DLD1 (cell line): ENCODE measurements around the gene VASN.
"Not testable (repeated sequence)": the region's sequence is repeated elsewhere in the genome, so short reads cannot be mapped to it uniquely, and the experiment has no call there.

Experiments used
- in situ Hi-C: cut with HindIII; loops from 2 replicates; pipeline ENCODE4 v1.10.0; 2017; ENCODE audit warnings: low sequenced_read_pairs

The VASN gene

GRCh38 chr16:4336701-4337539 lies 34.7 kb upstream of the VASN start:
- in situ Hi-C loops = no loop called here

DNA sequence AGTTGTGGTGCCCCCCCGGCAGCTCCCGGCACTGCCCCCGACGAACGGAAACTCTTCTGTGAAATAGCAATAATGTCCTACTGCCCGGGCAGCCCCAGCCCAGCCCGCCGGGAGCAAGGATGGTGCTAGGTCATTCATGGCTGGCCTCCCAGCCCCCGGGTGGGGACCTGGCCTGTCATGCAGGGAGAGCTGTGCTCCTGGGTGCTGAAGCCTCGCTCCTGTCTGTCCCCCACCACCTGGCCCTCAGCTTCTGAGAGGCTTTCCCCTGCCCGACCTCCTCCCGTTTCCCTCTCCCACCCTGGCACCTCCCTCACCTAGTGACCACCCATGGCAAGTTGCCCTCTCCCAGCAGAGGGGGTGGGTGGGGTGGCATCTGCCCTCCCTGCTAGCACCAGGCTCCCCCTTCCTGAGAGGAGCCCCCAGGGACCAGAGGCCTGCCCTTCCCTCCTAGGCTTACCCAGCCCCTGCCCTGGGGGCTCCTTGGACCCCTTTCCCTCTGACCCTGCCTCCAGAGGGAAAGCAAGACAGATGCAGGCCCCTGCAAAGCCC lies 34.0 kb upstream of the VASN start:
- in situ Hi-C loops = no loop called here

- in situ Hi-C loops = no loop called here
These were observed 33.5 kb upstream of the VASN start for GRCh38 chr16:4338125-4338582.

DNA sequence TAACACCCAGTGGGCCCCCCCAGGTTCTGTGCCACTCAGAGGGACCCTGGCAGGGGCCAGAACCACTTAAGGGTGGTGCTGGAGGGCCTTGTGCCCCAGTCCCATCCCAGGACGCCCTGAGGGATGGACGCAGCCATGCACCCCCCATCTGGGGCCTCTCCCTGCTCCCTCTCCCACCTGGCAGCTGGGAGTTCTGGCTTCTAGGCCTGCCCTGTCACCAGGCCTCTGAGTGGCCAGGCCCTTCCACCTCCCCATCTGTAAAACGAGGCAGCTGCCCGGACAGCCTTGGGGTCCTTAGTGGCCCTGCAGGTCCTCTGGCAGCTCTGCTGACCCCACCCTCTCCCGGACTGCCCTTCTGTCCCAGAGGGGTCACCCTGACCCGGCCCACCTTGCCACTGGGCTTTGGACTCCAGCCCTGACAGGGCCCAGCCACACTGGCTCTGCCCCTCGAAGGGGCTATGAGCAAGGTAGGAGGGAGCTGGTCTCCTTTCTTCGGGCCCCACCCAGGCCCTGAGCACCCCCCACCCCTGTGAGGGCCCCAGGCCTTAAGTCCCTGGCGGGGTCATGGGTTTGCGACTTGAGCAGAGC lies 32.8 kb upstream of the VASN start:
- in situ Hi-C loops = no loop called here

DNA sequence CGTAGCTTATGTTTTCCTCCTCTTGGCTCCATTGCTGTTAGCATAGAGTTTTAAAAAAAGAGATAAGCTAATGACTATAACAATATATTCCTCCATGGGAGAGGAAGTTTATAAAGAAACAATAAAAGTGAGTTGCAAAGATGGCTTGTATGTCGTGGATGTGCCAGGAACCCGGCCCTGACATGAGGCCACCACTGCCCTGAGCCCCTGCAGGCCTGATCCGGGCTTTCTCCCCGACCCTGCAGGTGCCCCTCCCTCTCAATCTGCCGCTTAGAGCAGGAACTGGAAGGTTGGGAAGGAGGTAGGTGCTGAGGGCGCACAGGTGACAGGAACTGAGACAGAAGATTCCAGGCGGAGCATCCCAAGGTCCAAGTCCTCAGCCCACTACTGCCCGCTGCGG lies 32.2 kb upstream of the VASN start:
- in situ Hi-C loops = no loop called here

DNA sequence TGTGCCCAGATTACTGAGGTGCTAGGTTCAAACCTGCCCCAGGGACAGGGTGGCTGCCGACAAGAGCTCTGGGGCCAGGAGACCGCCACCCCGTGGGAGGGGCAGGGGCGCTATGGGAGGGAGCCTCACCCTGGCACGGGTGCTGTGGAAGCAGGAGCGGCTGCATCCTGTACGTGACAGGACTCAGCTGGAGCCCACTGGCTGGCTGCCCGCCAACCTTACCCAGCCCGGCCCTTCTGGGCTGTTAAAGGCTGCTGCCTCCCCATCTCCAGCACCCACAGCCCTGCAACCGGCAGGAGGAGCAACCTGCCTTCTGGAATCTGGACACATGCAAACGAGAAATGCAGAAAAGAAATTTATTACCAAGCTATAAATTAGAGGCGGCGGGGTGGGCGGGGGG lies 31.7 kb upstream of the VASN start:
- in situ Hi-C loops = no loop called here

- in situ Hi-C loops = no loop called here
These were observed 31.2 kb upstream of the VASN start for GRCh38 chr16:4340443-4340842.

DNA sequence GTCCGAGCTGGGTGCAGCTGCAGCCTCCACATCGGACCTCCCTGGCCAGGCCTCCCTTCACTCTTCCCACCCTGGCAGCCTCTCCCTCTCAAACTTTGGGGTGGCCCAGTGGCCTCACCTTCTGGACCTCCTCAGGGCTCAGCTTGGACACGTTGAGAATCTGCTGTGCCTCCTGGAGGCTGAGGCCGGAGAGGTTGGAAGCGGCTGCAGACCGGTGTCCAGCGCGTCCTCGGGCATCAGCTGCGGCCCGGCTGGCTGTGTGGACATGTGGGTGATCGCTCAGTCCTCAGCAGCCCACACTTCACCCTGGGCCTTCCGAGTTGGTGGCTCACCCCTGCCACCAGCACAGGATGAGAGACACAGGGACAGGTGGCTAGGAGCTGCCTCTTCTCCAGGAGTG lies 30.4 kb upstream of the VASN start:
- in situ Hi-C loops = no loop called here

GRCh38 chr16:4342866-4343744 lies 28.5 kb upstream of the VASN start:
- in situ Hi-C loops = no loop called here

GRCh38 chr16:4344300-4344982 lies 27.2 kb upstream of the VASN start:
- in situ Hi-C loops = not testable (repeated sequence)

GRCh38 chr16:4344983-4345835 lies 26.4 kb upstream of the VASN start:
- in situ Hi-C loops = no loop called here

DNA sequence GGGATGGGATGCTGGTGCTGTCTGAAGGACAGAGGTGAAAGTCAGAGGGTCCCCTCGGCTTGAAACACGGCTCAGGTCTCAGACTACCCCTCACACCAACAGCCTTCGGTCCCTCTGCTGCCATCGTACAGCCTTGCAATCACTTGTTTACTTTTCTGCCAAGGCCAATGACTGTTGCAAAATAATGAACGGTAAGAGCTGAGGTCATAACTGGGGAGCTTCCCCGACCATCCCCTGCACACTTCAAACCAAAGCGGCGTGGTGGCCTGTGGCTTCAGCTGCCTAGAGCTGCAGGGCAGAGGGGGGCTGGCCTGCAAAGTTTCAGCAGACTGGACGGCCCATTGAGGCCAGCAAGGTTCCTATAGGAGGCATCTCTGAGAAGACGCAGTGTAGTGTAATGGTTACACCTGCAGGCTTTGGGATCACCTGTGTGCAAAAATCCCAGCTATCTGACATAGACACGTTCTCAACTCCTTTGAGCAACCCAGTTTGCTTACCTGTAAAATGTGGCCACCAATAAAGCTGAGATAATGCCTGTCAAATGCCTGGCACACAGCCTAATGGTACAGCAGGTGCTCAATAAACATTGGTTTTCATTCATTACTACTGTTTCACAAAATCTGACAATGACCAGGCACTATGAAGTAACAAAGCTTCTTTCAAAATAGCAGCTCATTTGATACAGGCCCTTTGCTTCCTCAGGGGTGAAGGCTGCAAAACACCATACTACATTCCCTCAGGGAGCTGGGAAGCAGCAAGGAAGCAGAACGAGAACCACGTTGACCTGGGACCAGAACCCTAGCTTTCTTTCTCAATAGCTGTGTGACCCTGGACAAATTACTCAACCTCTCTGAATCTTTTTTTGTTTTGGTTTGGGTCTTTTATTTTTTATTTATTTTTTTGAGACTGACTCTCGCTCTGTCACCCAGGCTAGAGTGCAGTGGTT lies 25.5 kb upstream of the VASN start:
- in situ Hi-C loops = no loop called here

DNA sequence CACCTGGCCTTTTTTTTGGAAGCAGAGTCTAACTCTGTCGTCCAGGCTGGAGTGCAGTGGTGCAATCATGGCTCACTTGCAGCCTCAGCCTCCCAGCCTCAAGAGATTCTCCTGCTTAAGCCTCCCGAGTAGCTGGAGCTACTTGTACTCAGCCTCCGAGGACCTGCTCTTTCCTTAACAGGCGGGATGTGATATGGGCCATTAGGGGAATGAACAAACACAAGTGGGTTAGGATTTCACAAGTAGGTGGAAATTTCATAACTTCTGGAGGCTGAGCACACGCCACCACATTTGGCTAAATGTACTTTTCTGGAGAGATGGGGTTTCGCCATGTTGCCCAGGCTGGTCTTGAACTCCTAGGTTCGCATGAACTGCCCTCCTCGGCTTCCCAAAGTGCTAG lies 24.6 kb upstream of the VASN start:
- in situ Hi-C loops = no loop called here

DNA sequence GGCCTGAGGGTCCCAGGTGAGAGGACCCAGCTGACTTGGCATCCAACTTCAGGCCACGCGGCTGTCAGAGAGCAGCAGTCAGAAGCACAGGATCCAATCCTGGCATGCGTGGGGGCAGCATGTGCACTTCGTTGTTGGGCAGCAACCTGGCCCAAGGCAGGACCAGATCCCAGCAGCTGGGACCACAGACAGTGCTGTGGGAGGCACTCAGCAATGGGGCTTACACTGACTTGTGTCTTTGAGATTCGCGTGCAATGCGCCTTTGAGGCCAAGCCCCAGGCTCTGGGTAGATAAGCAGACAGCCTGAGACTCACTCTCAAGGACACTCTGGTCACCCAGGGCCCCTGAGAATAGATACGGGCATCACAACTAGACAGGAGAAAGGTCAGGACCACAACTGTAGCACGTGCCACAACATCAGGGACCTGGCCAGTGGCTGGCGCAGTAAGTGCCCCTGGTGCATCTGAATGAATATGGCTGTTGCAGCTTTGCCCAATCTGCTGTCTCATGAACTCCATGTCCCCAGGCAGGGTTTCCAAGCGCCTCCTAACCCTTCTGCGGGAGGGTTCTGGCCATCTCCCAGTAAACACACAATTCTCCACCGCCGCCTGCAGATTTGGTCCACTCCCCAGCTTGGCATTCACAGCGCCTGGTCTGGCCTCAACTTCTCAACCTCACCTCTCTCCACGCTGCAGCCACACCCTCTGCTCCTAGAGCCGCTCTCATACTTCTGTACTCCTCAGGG lies 23.7 kb upstream of the VASN start:
- in situ Hi-C loops = no loop called here

- in situ Hi-C loops = no loop called here
These were observed 22.3 kb upstream of the VASN start for GRCh38 chr16:4349332-4349731.

DNA sequence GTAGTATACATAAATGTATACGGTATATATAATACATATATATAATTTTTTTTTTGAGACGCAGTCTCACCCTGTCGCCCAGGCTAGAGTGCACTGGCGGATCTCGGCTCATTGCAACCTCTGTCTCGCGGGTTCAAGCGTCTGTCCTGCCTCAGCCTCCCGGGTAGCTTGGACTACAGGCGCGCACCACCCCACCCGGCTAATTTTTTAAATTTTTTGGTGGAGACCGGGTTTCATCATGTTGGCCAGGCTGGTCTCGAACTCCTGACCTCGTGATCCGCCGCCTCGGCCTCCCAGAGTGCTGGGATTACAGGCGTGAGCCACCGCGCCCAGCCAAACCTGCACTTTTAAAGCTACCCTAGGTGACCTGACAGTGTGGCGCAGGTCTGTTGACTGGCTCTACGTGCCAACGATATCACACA lies 21.3 kb upstream of the VASN start:
- in situ Hi-C loops = no loop called here

- in situ Hi-C loops = no loop called here
These were observed 20.6 kb upstream of the VASN start, which contains the start of gene PAM16 for GRCh38 chr16:4350787-4351659. Gene PAM16, minus strand, starts transcription at chr16:4351321. Its CDS starts 87 bp downstream, at chr16:4351234.
